ENCODE results near the gene SLC15A5.

DNA sequence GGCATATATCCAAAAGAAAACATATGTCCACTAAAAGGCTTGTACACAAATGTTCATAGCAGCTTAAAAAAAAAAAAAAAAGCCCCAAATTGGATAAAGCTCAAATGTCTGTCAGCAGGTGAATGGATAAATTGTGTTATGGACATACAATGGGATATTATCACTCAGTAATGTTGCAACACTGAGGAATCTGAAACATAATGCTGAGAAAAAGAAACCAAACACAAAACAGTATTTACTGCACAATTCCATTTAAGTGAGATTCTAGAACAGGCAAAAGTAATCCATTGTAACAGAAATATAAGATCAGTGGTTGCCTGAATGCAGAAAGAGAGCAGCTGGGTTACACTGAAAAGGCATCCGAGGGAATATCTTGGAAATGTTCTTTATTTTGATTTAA lies 117.9 kb downstream of the SLC15A5 start:
- TF ChIP-seq, protein P1, sequence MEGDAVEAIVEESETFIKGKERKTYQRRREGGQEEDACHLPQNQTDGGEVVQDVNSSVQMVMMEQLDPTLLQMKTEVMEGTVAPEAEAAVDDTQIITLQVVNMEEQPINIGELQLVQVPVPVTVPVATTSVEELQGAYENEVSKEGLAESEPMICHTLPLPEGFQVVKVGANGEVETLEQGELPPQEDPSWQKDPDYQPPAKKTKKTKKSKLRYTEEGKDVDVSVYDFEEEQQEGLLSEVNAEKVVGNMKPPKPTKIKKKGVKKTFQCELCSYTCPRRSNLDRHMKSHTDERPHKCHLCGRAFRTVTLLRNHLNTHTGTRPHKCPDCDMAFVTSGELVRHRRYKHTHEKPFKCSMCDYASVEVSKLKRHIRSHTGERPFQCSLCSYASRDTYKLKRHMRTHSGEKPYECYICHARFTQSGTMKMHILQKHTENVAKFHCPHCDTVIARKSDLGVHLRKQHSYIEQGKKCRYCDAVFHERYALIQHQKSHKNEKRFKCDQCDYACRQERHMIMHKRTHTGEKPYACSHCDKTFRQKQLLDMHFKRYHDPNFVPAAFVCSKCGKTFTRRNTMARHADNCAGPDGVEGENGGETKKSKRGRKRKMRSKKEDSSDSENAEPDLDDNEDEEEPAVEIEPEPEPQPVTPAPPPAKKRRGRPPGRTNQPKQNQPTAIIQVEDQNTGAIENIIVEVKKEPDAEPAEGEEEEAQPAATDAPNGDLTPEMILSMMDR (conservative IDR thresholded peaks at IDR 0.05; ENCODE audit: low read depth, low read length) = no peak
- TF ChIP-seq RFX5 (IDR thresholded peaks at IDR 0.05; ENCODE audit: low read depth, low read length) = no peak
- TF ChIP-seq CHD1 (IDR thresholded peaks at IDR 0.05; ENCODE audit: low read depth, low read length) = no peak
- TF ChIP-seq, protein P2, sequence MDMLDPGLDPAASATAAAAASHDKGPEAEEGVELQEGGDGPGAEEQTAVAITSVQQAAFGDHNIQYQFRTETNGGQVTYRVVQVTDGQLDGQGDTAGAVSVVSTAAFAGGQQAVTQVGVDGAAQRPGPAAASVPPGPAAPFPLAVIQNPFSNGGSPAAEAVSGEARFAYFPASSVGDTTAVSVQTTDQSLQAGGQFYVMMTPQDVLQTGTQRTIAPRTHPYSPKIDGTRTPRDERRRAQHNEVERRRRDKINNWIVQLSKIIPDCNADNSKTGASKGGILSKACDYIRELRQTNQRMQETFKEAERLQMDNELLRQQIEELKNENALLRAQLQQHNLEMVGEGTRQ (IDR thresholded peaks at IDR 0.05; ENCODE audit: low read depth, low read length) = no peak
- no peak for TF ChIP-seq POLR2A (IDR thresholded peaks at IDR 0.05; ENCODE audit: low read depth, low read length)

Data from IMR-90 (cell line).